C4-2B (cell line): ENCODE measurements around the gene KDM7A.

Experiments
- CTCF ChIP-seq: fragments of 450-650 bp; conservative IDR thresholded peaks from 2 replicates; pipeline ENCODE4 v1.5.1; 2017; ENCODE audit warnings: mild to moderate bottlenecking
- ZFX ChIP-seq: fragments of 450-650 bp; IDR thresholded peaks from 2 replicates; pipeline ENCODE4 v1.6.1; 2017

DNA sequence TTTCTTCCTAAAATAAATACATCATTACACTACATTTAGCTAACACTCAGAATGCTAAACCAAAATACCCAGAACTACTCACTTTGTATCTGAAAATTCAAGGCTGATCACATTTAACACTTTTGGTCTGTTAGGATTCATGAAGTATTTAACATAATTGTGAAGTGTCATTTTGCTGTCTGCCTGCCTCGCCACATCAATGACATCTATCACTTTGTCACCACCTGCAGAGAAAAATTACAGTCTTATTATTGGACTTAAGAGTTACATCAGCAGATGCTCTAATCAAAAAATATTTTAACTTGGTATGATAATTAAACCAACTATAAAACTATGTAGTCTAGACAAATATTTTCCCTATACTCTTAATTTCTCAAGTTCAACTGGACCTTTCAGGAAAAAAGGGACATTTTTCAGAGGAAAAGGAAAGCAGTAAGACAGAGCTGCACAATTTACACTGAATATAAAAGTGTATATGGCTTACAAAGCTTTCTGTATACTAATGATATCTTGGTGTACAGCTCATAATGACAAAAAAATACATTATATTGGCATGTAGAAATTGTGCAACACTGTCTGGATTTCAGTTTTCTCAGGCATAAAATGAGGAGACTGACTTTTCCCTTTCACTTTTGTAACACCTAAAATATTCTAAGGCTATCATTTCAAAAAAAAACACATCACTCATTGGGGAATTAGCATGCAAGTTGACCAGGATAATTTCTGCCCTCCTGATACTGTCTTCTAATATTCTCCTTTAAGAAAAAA is 49.2 kb downstream of the KDM7A start:
- no peak for TF ChIP-seq CTCF
- TF ChIP-seq ZFX: no peak
